OCI-LY7 (cell line): Measurements from ENCODE around the gene FOXN3. TPM values are rescaled to one million over a fixed set of nuclear protein-coding genes. Genes with fewer than 3 reads are reported as not detected.

Experiments used
- BruUV-seq: library from RNA; stranded (reverse); fragments of 400-500 nt; replicated peaks from 2 replicates; lab custom pipeline; 2021; lab: Mats Ljungman, UMichigan
- CTCF ChIA-PET: fragments of 300-600 bp; sonication (Branson Sonifier 250); formaldehyde crosslinking; loops from one replicate; lab custom pipeline; 2022; ENCODE audit warnings: antibody characterized with exemption; ENCODE audit not compliant: unreplicated experiment; lab: Charles Lee
- POLR2A ChIA-PET: fragments of 300-600 bp; sonication (Branson Sonifier 250); formaldehyde crosslinking; loops from one replicate; lab custom pipeline; 2022; ENCODE audit warnings: antibody characterized with exemption; lab: Charles Lee
- DNase-seq: peaks from one replicate; pipeline ENCODE4 v3.0.0-alpha.2; 2015; ENCODE audit warnings: low spot score
- H2AFZ ChIP-seq: fragments of 200-600 bp; sonication (generic), shearing (Covaris generic); 2 replicates; pipeline ENCODE4 v1.6.1; 2014; ENCODE audit warnings: mild to moderate bottlenecking, antibody characterized with exemption, low read length, moderate library complexity
- H3K27ac ChIP-seq: fragments of 200-600 bp; sonication (generic); 2 replicates; pipeline ENCODE4 v1.5.1; 2014; ENCODE audit warnings: mixed run types, low read depth, mild to moderate bottlenecking, moderate library complexity, low read length, inconsistent platforms; ENCODE audit not compliant: poor library complexity, severe bottlenecking
- H3K36me3 ChIP-seq: fragments of 200-600 bp; sonication (generic); 2 replicates; pipeline ENCODE4 v1.6.1; 2014; ENCODE audit warnings: mild to moderate bottlenecking, antibody characterized with exemption, low read length, moderate library complexity, mixed read lengths; ENCODE audit not compliant: insufficient read depth
- H3K4me1 ChIP-seq: fragments of 200-600 bp; sonication (generic); 2 replicates; pipeline ENCODE4 v1.5.1; 2014; ENCODE audit warnings: mild to moderate bottlenecking, low read length; ENCODE audit not compliant: insufficient read depth, poor library complexity, severe bottlenecking
- H3K4me2 ChIP-seq: fragments of 200-600 bp; sonication (generic); 2 replicates; pipeline ENCODE4 v1.6.1; 2014; ENCODE audit warnings: mild to moderate bottlenecking, low read length
- H3K4me3 ChIP-seq: fragments of 200-600 bp; sonication (generic); 2 replicates; pipeline ENCODE4 v1.5.1; 2014; ENCODE audit warnings: mild to moderate bottlenecking, low read depth, low read length; ENCODE audit not compliant: poor library complexity, severe bottlenecking
- H3K79me2 ChIP-seq: fragments of 200-600 bp; sonication (generic); 2 replicates; pipeline ENCODE4 v1.6.1; 2016; ENCODE audit warnings: low read depth, mild to moderate bottlenecking, low read length, moderate library complexity, mixed read lengths; ENCODE audit not compliant: insufficient read depth
- H3K9me2 ChIP-seq: fragments of 200-600 bp; sonication (generic); 2 replicates; pipeline ENCODE4 v1.6.1; 2016; ENCODE audit warnings: mild to moderate bottlenecking, low read length, mixed read lengths; ENCODE audit not compliant: insufficient read depth
- H3K9me3 ChIP-seq: fragments of 200-600 bp; sonication (generic); 2 replicates; pipeline ENCODE4 v1.6.1; 2014; ENCODE audit warnings: mild to moderate bottlenecking, mixed run types, low read length, mixed read lengths
- H4K20me1 ChIP-seq: fragments of 200-600 bp; sonication (generic); 2 replicates; pipeline ENCODE4 v1.6.1; 2014; ENCODE audit warnings: mild to moderate bottlenecking, antibody characterized with exemption, low read length, moderate library complexity, mixed read lengths; ENCODE audit not compliant: insufficient read depth
- EZH2phosphoT487 ChIP-seq: fragments of 200-600 bp; sonication (generic); IDR thresholded peaks from 2 replicates; pipeline ENCODE4 v1.6.1; 2018; ENCODE audit warnings: low read depth, borderline replicate concordance, mild to moderate bottlenecking, mixed run types, antibody characterized with exemption, low read length, moderate library complexity, mixed read lengths
- intact Hi-C: fragments of 100-400 bp; cut with micrococcal nuclease; formaldehyde crosslinking; loops from one replicate; pipeline ENCODE4 v1.10.0; 2022; ENCODE audit not compliant: unreplicated experiment
- total RNA-seq, 2 experiments: library from RNA; depleted of rRNA in 1 of 2; stranded (reverse); fragments of >200 nt in 1 of 2; shearing (Covaris generic) in 1 of 2; gene quantifications; 2 replicates each; pipeline ENCODE4 v1.2.3, GENCODE V29; 2014 to 2022
- TF ChIP-seq, protein P1 (sequence below): fragments of 200-600 bp; sonication (generic); conservative IDR thresholded peaks from 2 replicates; pipeline ENCODE4 v1.5.1; 2014; ENCODE audit warnings: mild to moderate bottlenecking, antibody characterized with exemption, low read length, moderate library complexity, mixed read lengths

The FOXN3 gene
- total RNA-seq, 2 experiments from 2014 or later: 77.7 to 102 TPM

DNA sequence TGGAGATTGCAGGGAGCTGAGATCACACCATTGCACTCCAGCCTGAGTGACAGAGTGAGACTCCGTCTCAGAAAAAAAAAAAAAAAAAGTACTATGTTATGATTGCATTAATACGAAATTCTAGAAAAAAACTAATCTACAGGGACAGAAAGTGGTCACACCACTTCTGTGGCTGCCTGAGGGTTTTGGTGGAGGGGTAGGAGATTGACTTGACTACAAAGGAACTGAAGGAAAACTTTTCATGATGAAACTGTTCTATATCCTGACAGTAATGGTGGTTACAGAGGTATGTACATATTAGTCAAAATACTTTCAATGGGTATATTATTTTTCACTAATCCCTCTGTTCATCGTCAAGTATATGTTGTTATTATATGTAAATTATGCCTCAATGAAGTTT, 42.1 kb downstream of the FOXN3 start:
- BruUV-seq: no TSS peak
- ChIA-PET POLR2A (interaction anchor here (0.6 to 2.4 kb wide), 3 partner anchors 12 to 29 kb away, joined by 3 to 5 read pairs (median 4); no protein-coding TSS in a partner anchor), CTCF (no interaction called here)
- no peaks in the 10 kb centered on the region for H4K20me1 ChIP-seq
- H3K27ac ChIP-seq: no peak overlapping the region
- peaks cover 76% of the 10 kb centered on the region for H3K36me3 ChIP-seq
- TF ChIP-seq, protein P1, sequence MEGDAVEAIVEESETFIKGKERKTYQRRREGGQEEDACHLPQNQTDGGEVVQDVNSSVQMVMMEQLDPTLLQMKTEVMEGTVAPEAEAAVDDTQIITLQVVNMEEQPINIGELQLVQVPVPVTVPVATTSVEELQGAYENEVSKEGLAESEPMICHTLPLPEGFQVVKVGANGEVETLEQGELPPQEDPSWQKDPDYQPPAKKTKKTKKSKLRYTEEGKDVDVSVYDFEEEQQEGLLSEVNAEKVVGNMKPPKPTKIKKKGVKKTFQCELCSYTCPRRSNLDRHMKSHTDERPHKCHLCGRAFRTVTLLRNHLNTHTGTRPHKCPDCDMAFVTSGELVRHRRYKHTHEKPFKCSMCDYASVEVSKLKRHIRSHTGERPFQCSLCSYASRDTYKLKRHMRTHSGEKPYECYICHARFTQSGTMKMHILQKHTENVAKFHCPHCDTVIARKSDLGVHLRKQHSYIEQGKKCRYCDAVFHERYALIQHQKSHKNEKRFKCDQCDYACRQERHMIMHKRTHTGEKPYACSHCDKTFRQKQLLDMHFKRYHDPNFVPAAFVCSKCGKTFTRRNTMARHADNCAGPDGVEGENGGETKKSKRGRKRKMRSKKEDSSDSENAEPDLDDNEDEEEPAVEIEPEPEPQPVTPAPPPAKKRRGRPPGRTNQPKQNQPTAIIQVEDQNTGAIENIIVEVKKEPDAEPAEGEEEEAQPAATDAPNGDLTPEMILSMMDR: no peak
- TF ChIP-seq EZH2phosphoT487: no peak
- H3K4me3 ChIP-seq: no peak overlapping the region
- DNase-seq: no peak
- peaks cover 77% of the 10 kb centered on the region; the same call in 1 of the 2 replicates for H3K79me2 ChIP-seq
- peaks cover 44% of the 10 kb centered on the region for H3K9me3 ChIP-seq
- peaks cover 27% of the 10 kb centered on the region for H3K4me1 ChIP-seq
- H2AFZ ChIP-seq: no peak overlapping the region
- H3K4me2 ChIP-seq: no peak overlapping the region
- intact Hi-C loops: no loop called here
- no peaks in the 10 kb centered on the region for H3K9me2 ChIP-seq

DNA sequence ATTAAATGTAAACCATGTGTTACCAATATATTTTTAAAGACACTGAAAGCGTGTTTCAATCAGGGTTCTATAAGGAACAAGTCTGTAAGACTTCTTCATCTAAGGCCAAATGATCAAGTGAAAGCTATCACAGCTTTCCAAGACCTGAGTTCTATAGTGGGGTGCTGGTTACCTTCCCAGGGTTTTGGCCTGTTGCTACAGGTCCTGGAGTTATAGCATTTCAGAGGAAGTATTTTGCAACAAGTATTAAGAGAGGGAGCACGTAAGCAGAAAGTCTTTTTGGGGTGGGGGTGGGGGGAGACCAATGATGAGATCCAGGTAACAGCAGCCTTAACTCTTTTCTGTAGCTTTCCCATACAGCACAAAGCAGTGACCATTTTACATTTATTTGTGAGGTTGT, 43.8 kb downstream of the FOXN3 start:
- ChIA-PET POLR2A (interaction anchor here (0.6 to 2.4 kb wide), 3 partner anchors 15 to 614 kb away, joined by 3 to 5 read pairs (median 3); no protein-coding TSS in a partner anchor), CTCF (no interaction called here)
- Histone ChIP-seq H4K20me1 (no peaks in the 10 kb centered on the region), H3K4me3 (no peak overlapping the region), H3K27ac (no peak overlapping the region), H3K4me2 (peak overlapping the region; percentile 25; the same call in 1 of the 2 replicates), H3K9me3 (peaks cover 30% of the 10 kb centered on the region), H3K36me3 (peaks cover 72% of the 10 kb centered on the region), H3K79me2 (peaks cover 82% of the 10 kb centered on the region; the same call in 1 of the 2 replicates), H3K9me2 (no peaks in the 10 kb centered on the region), H2AFZ (no peak overlapping the region), H3K4me1 (peaks cover 33% of the 10 kb centered on the region)
- intact Hi-C loops: no loop called here
- DNase-seq: no peak
- no peak for TF ChIP-seq EZH2phosphoT487
- TF ChIP-seq, protein P1: no peak
- no TSS peak for BruUV-seq

DNA sequence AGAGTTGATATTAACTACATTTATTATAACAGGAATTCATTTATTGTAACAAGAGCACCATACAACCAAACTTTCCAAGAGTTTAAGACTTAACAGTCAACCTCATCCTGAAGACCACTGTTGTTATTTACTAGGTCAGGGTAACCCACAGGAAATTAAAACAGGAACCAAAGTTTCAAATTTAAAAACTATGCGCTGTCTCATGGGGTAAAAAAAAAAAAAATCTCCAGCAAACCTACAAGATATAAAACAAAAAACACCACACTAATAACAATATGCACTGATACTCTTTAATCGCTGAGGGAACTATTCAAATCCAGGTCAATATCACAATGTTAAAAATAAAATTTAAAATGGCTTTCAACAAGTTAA, 44.5 kb downstream of the FOXN3 start:
- peaks cover 84% of the 10 kb centered on the region; the same call in 1 of the 2 replicates for H3K79me2 ChIP-seq
- H3K9me2 ChIP-seq: no peaks in the 10 kb centered on the region
- H3K27ac ChIP-seq: no peak overlapping the region
- intact Hi-C loops: no loop called here
- peak overlapping the region; percentile 25 for H3K4me2 ChIP-seq
- no peaks in the 10 kb centered on the region for H4K20me1 ChIP-seq
- BruUV-seq: no TSS peak
- peaks cover 24% of the 10 kb centered on the region for H3K9me3 ChIP-seq
- ChIA-PET POLR2A (interaction anchor here (0.5 to 2.4 kb wide), 2 partner anchors 15 to 25 kb away, joined by 3 to 5 read pairs; no protein-coding TSS in a partner anchor), CTCF (no interaction called here)
- no peak overlapping the region for H3K4me3 ChIP-seq
- no peak for TF ChIP-seq EZH2phosphoT487
- TF ChIP-seq, protein P1: no peak
- H3K36me3 ChIP-seq: peaks cover 65% of the 10 kb centered on the region
- peaks cover 38% of the 10 kb centered on the region for H3K4me1 ChIP-seq
- H2AFZ ChIP-seq: no peak overlapping the region
- no peak for DNase-seq
